ENCODE results near the gene CPHXL2.

Gene CPHXL2

DNA sequence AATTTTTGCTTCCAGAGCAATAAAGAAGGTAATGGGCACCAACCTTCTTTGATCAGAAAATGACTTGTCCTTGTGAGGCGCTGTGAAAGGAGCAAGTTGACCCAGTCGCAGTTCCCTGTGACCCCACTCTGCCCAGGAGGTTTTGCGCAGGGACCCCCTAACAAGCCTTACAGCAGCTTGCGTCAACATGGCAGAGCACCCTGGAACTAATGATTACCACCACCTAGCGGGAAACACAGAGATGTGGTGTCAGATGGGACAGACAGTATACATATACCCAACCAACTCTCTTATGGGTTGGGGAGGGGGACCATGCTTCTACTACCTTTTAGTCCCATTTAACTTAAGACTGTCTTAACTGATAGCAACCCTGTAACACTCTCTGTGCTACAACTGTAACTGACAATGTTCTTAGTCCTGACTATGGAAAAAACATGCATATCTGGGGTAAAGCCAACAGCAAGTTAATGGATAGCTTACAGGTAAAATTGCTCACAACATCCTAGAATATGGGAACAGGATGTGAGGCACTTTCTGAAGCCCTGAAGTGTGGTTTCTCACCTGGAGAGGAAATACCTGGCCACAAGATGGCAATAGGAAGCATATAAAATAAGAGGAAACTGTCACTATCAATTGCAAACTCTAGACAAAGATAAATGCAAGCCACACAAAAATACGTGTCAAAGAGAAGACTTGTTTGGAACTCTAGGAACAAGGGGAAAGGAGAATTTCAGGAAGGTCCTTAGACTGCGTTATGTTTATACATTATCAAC is 32.4 kb downstream of the CPHXL2 start:
- H3K36me3 ChIP-seq (ENCODE audit: control insufficient read depth in 2 of 2, insufficient read depth in 2 of 2, low read length in 2 of 2): peaks cover 38 to 40% of the 10 kb centered on the region in 2 donors
- H3K4me3 ChIP-seq (ENCODE audit: low read length in 2 of 2): no peak overlapping the region
- H3K27me3 ChIP-seq (ENCODE audit: control insufficient read depth in 2 of 2, insufficient read depth in 2 of 2, low read length in 2 of 2): no peaks in the 10 kb centered on the region
- H3K9me3 ChIP-seq (ENCODE audit: control insufficient read depth in 2 of 2, low read length in 2 of 2): no peaks in the 10 kb centered on the region
- H3K27ac ChIP-seq (ENCODE audit: low read depth in 2 of 2, low read length in 2 of 2): no peak overlapping the region
- no peak overlapping the region for H3K9ac ChIP-seq (ENCODE audit: low read depth in 1 of 2, low read length in 2 of 2)
- H3K4me1 ChIP-seq (ENCODE audit: control insufficient read depth in 2 of 2, insufficient read depth in 2 of 2, low read length in 2 of 2): peaks cover 17 to 20% of the 10 kb centered on the region in 2 donors

DNA sequence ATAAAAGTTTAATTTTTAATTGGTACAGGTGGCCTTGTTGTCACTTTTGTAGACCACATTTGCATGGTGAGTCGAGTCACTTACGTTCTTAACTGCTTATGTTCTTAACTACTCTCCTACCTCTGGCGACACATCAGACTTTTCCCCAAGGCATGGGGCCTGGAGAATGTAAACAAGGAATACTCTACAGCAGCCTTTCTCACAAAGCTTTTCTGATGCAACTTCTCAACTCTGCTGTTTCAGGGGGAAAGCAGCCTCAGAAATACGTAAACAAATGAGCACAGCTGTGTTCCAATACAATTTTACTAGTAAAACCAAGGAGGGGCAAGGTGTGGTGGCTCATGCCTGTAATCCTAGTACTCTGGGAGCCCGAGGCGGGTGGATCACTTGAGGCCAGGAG is 36.2 kb downstream of the CPHXL2 start:
- Histone ChIP-seq H3K9me3 (ENCODE audit: control insufficient read depth in 2 of 2, low read length in 2 of 2) (no peaks in the 10 kb centered on the region), H3K4me1 (ENCODE audit: control insufficient read depth in 2 of 2, insufficient read depth in 2 of 2, low read length in 2 of 2) (peaks cover 10 to 11% of the 10 kb centered on the region in 2 donors), H3K36me3 (ENCODE audit: control insufficient read depth in 2 of 2, insufficient read depth in 2 of 2, low read length in 2 of 2) (peaks cover 55 to 65% of the 10 kb centered on the region in 2 donors), H3K9ac (ENCODE audit: low read depth in 1 of 2, low read length in 2 of 2) (no peak overlapping the region), H3K4me3 (ENCODE audit: low read length in 2 of 2) (no peak overlapping the region), H3K27me3 (ENCODE audit: control insufficient read depth in 2 of 2, insufficient read depth in 2 of 2, low read length in 2 of 2) (no peaks in the 10 kb centered on the region), H3K27ac (ENCODE audit: low read depth in 2 of 2, low read length in 2 of 2) (no peak overlapping the region)

DNA sequence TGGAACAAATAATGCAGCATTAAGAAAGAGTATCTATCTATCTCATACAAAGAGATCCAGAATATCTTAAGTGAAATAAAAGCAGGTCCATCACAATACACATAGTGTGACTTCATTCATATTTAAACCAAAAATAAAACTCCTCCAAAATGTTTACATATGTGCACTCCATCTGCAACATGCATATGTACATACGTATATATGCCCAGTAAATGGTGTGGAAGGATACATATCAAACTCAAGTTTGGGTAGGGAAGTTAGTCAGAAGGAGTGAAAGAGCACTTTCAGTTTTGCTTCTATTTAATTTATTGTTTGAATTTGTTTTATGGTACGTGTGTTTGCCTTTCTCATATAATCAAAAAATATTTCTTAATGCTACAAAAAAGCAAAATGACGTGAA is 41.8 kb downstream of the CPHXL2 start:
- H3K36me3 ChIP-seq (ENCODE audit: control insufficient read depth in 2 of 2, insufficient read depth in 2 of 2, low read length in 2 of 2): peaks cover 66 to 74% of the 10 kb centered on the region in 2 donors
- no peak overlapping the region for H3K9ac ChIP-seq (ENCODE audit: low read depth in 1 of 2, low read length in 2 of 2)
- H3K27me3 ChIP-seq (ENCODE audit: control insufficient read depth in 2 of 2, insufficient read depth in 2 of 2, low read length in 2 of 2): no peaks in the 10 kb centered on the region
- no peaks in the 10 kb centered on the region for H3K4me1 ChIP-seq (ENCODE audit: control insufficient read depth in 2 of 2, insufficient read depth in 2 of 2, low read length in 2 of 2)
- no peak overlapping the region for H3K4me3 ChIP-seq (ENCODE audit: low read length in 2 of 2)
- no peaks in the 10 kb centered on the region for H3K9me3 ChIP-seq (ENCODE audit: control insufficient read depth in 2 of 2, low read length in 2 of 2)
- H3K27ac ChIP-seq (ENCODE audit: low read depth in 2 of 2, low read length in 2 of 2): no peak overlapping the region

DNA sequence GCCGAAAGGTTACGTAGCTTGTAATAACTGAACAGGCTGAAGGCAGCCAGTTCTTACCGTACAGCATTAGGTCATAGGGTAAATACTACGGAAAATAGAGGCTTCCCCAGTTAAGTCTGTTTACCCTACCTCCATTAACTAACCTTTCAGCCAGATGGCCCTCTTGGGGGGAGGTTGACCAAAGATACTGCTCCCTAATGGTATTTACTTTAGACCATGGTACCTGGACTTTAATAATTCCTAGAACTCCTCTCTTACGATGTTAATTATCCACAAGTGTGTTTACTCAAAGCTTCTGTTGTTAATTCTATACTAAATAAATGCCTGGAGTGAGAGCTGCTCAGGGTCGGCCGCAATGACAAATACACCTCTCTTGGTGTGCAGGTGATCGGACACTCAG is 44.0 kb downstream of the CPHXL2 start:
- H3K4me1 ChIP-seq (ENCODE audit: control insufficient read depth in 2 of 2, insufficient read depth in 2 of 2, low read length in 2 of 2): no peaks in the 10 kb centered on the region
- no peak overlapping the region for H3K27ac ChIP-seq (ENCODE audit: low read depth in 2 of 2, low read length in 2 of 2)
- H3K36me3 ChIP-seq (ENCODE audit: control insufficient read depth in 2 of 2, insufficient read depth in 2 of 2, low read length in 2 of 2): peaks cover 82% of the 10 kb centered on the region in 2 donors
- no peak overlapping the region for H3K9ac ChIP-seq (ENCODE audit: low read depth in 1 of 2, low read length in 2 of 2)
- H3K27me3 ChIP-seq (ENCODE audit: control insufficient read depth in 2 of 2, insufficient read depth in 2 of 2, low read length in 2 of 2): no peaks in the 10 kb centered on the region
- no peaks in the 10 kb centered on the region for H3K9me3 ChIP-seq (ENCODE audit: control insufficient read depth in 2 of 2, low read length in 2 of 2)
- no peak overlapping the region for H3K4me3 ChIP-seq (ENCODE audit: low read length in 2 of 2)

DNA sequence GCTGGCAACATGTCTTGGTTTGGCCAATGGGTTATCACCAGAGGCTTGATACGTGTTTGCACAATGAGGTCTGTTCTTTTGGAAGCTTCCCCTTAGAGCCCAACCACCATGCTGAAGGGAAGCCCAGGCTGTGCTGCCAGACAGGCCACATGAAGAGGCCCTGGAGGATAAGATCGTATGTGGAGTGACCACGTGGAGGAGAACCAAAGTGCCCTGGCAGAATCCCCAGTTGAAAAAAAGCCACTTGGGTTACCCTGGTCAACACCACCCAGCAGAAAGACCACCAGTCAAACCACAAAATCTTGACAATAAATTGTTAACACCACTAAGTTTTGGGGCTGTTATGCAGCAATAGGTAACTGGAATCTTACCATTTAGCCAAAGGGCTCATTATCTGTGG is 46.8 kb downstream of the CPHXL2 start:
- H3K4me1 ChIP-seq (ENCODE audit: control insufficient read depth in 2 of 2, insufficient read depth in 2 of 2, low read length in 2 of 2): no peaks in the 10 kb centered on the region
- no peaks in the 10 kb centered on the region for H3K27me3 ChIP-seq (ENCODE audit: control insufficient read depth in 2 of 2, insufficient read depth in 2 of 2, low read length in 2 of 2)
- no peak overlapping the region for H3K27ac ChIP-seq (ENCODE audit: low read depth in 2 of 2, low read length in 2 of 2)
- H3K9me3 ChIP-seq (ENCODE audit: control insufficient read depth in 2 of 2, low read length in 2 of 2): no peaks in the 10 kb centered on the region
- no peak overlapping the region for H3K4me3 ChIP-seq (ENCODE audit: low read length in 2 of 2)
- H3K36me3 ChIP-seq (ENCODE audit: control insufficient read depth in 2 of 2, insufficient read depth in 2 of 2, low read length in 2 of 2): peaks cover 74 to 79% of the 10 kb centered on the region in 2 donors
- no peak overlapping the region for H3K9ac ChIP-seq (ENCODE audit: low read depth in 1 of 2, low read length in 2 of 2)

DNA sequence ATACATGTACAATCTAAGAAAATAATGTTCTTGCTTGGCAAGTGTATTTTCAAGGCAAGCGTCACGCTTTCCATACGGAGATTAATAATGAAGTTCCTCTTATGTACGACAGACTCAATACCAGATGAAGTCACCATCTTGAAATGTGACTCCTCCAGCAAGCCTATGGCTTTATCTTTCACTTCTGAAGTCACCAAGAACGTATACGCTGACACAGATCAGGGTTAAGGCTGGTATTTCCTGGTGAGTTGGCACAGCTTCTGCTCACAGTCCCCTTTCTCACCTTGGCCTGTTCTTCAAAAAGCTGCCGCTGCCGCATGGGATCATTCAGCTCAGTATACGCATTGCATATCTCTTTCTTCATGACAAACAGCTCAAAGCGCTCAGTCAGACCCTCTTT is 47.7 kb downstream of the CPHXL2 start:
- no peak overlapping the region for H3K4me3 ChIP-seq (ENCODE audit: low read length in 2 of 2)
- no peak overlapping the region for H3K27ac ChIP-seq (ENCODE audit: low read depth in 2 of 2, low read length in 2 of 2)
- H3K9me3 ChIP-seq (ENCODE audit: control insufficient read depth in 2 of 2, low read length in 2 of 2): no peaks in the 10 kb centered on the region
- no peak overlapping the region for H3K9ac ChIP-seq (ENCODE audit: low read depth in 1 of 2, low read length in 2 of 2)
- no peaks in the 10 kb centered on the region for H3K4me1 ChIP-seq (ENCODE audit: control insufficient read depth in 2 of 2, insufficient read depth in 2 of 2, low read length in 2 of 2)
- H3K36me3 ChIP-seq (ENCODE audit: control insufficient read depth in 2 of 2, insufficient read depth in 2 of 2, low read length in 2 of 2): peaks cover 66 to 72% of the 10 kb centered on the region in 2 donors
- no peaks in the 10 kb centered on the region for H3K27me3 ChIP-seq (ENCODE audit: control insufficient read depth in 2 of 2, insufficient read depth in 2 of 2, low read length in 2 of 2)

DNA sequence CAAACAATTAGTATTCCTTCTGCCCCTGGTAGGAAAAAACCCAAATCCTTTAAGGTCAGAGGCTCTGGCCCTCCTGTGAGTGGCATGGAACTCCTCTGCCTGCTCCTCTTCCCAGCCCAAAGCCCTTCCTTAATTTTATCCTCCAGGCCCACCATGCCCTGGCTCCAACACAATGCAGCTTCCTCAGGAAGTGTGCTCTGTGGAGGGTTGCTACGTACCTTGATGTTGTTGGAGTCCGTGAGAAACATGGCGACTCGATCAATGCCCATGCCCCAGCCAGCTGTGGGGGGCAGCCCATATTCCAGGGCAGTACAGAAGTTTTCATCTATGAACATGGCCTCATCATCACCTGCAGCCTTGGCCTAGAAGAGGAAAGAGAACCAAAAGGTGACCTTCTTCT is 48.5 kb downstream of the CPHXL2 start:
- H3K27me3 ChIP-seq (ENCODE audit: control insufficient read depth in 2 of 2, insufficient read depth in 2 of 2, low read length in 2 of 2): no peaks in the 10 kb centered on the region
- H3K4me1 ChIP-seq (ENCODE audit: control insufficient read depth in 2 of 2, insufficient read depth in 2 of 2, low read length in 2 of 2): no peaks in the 10 kb centered on the region
- H3K36me3 ChIP-seq (ENCODE audit: control insufficient read depth in 2 of 2, insufficient read depth in 2 of 2, low read length in 2 of 2): peaks cover 60 to 67% of the 10 kb centered on the region in 2 donors
- H3K9me3 ChIP-seq (ENCODE audit: control insufficient read depth in 2 of 2, low read length in 2 of 2): no peaks in the 10 kb centered on the region
- H3K9ac ChIP-seq (ENCODE audit: low read depth in 1 of 2, low read length in 2 of 2): no peak overlapping the region
- no peak overlapping the region for H3K4me3 ChIP-seq (ENCODE audit: low read length in 2 of 2)
- H3K27ac ChIP-seq (ENCODE audit: low read depth in 2 of 2, low read length in 2 of 2): no peak overlapping the region

DNA sequence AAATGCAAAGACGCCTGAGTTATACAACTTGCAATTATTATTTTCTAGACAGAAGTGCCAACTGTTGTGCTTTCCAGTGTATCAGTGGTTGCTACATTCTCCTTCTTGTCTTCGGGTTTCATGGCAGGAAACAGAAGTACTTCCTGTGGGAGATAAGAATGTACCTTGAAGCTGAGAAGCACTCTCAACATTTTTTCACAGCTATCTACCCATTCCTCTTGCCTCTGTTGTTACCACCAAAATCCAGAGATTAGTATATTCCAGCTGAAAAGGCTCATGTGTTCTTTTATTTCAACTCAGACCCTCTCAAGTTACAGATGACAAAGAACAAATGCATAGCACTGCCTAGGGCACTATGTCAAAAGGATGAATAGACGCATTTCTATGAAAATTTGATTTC is 49.0 kb downstream of the CPHXL2 start:
- Histone ChIP-seq H3K4me3 (ENCODE audit: low read length in 2 of 2) (no peak overlapping the region), H3K27me3 (ENCODE audit: control insufficient read depth in 2 of 2, insufficient read depth in 2 of 2, low read length in 2 of 2) (no peaks in the 10 kb centered on the region), H3K27ac (ENCODE audit: low read depth in 2 of 2, low read length in 2 of 2) (no peak overlapping the region), H3K36me3 (ENCODE audit: control insufficient read depth in 2 of 2, insufficient read depth in 2 of 2, low read length in 2 of 2) (peaks cover 56 to 62% of the 10 kb centered on the region in 2 donors), H3K9ac (ENCODE audit: low read depth in 1 of 2, low read length in 2 of 2) (no peak overlapping the region), H3K4me1 (ENCODE audit: control insufficient read depth in 2 of 2, insufficient read depth in 2 of 2, low read length in 2 of 2) (no peaks in the 10 kb centered on the region), H3K9me3 (ENCODE audit: control insufficient read depth in 2 of 2, low read length in 2 of 2) (no peaks in the 10 kb centered on the region)

DNA sequence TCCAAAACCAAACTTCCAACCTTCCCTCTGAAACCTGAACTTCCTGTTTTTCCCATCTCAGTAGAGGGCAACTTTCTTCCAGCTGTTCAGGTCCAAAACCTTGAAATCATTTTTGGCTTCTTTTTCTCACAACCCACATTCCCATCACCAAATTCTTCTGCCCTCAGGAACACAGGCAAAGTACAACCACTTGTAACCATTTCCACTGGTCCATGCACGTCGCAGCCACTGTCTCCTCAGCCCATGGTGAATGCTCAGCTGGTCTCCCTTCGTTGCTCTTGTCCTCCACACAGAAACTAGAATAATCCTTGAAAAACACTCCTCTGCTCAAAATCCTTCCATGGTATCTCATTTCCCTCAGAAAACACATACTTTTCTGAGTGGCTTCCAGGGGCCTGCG is 50.0 kb downstream of the CPHXL2 start:
- H3K9me3 ChIP-seq (ENCODE audit: control insufficient read depth in 2 of 2, low read length in 2 of 2): no peaks in the 10 kb centered on the region
- no peak overlapping the region for H3K4me3 ChIP-seq (ENCODE audit: low read length in 2 of 2)
- H3K9ac ChIP-seq (ENCODE audit: low read depth in 1 of 2, low read length in 2 of 2): no peak overlapping the region
- H3K27me3 ChIP-seq (ENCODE audit: control insufficient read depth in 2 of 2, insufficient read depth in 2 of 2, low read length in 2 of 2): no peaks in the 10 kb centered on the region
- peaks cover 6 to 7% of the 10 kb centered on the region in 2 donors for H3K4me1 ChIP-seq (ENCODE audit: control insufficient read depth in 2 of 2, insufficient read depth in 2 of 2, low read length in 2 of 2)
- H3K27ac ChIP-seq (ENCODE audit: low read depth in 2 of 2, low read length in 2 of 2): no peak overlapping the region
- H3K36me3 ChIP-seq (ENCODE audit: control insufficient read depth in 2 of 2, insufficient read depth in 2 of 2, low read length in 2 of 2): peaks cover 48 to 54% of the 10 kb centered on the region in 2 donors

DNA sequence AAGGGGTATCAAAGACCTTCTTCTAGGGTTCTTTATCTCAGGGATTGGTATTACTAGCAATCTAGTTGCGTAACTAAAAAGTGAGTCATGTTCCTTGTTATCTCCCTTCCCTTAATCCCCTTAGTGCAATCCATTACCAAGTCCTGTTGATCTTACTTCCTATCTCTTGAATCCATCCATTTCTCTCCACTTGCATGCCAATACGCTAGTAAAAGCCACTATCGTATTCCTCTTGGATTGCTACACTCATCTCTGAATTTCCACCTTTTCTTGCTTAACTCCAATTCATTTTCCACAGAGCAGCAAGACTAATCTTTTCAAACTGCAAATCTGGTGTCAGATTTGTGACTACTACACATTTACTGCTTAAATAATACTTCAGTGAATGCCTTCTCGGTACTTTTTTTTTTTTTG is 51.9 kb downstream of the CPHXL2 start:
- H3K4me1 ChIP-seq (ENCODE audit: control insufficient read depth in 2 of 2, insufficient read depth in 2 of 2, low read length in 2 of 2): peaks cover 6 to 15% of the 10 kb centered on the region in 2 donors
- H3K27me3 ChIP-seq (ENCODE audit: control insufficient read depth in 2 of 2, insufficient read depth in 2 of 2, low read length in 2 of 2): no peaks in the 10 kb centered on the region
- no peak overlapping the region for H3K4me3 ChIP-seq (ENCODE audit: low read length in 2 of 2)
- H3K9me3 ChIP-seq (ENCODE audit: control insufficient read depth in 2 of 2, low read length in 2 of 2): no peaks in the 10 kb centered on the region
- no peak overlapping the region for H3K27ac ChIP-seq (ENCODE audit: low read depth in 2 of 2, low read length in 2 of 2)
- no peak overlapping the region for H3K9ac ChIP-seq (ENCODE audit: low read depth in 1 of 2, low read length in 2 of 2)
- peaks cover 39 to 46% of the 10 kb centered on the region in 2 donors for H3K36me3 ChIP-seq (ENCODE audit: control insufficient read depth in 2 of 2, insufficient read depth in 2 of 2, low read length in 2 of 2)
